ENCODE data around the gene TUT4.

TUT4 gene

DNA sequence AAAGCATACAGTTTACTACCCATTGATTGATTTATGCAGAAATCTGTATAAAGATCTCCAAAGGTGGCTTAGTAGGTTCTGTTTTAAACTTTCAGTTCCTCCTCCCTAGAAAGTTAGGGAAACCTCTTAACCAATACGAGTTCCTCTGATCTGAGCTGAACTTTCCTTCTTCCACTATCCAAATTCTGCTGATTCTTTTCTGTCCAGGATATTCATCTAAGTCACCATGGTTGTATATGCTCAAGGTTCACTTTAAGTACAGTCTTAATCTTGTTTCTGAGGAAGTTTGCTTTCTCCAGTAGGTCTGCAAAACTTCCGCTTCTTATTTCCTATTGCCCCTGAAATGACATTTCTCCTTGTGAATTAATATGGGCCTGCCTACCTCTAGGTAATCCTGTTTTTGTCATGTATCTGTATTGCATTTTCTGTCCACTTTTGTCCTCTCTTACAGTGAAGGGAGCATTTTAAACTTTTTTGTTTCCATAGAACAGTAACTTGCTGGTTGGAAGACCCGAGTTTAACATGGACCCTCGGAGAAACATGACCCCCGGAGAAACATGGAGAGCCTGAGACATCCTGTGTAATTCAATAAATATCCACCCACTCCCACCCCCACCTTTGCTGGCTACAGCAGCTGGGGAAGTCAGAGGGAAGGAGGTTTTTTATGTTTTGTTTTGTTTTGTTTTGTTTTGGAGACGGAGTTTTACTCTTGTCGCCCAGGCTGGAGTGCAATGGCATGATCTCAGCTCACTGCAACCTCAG, 16.7 kb upstream of the TUT4 start:
- DNase-seq = no peak

DNA sequence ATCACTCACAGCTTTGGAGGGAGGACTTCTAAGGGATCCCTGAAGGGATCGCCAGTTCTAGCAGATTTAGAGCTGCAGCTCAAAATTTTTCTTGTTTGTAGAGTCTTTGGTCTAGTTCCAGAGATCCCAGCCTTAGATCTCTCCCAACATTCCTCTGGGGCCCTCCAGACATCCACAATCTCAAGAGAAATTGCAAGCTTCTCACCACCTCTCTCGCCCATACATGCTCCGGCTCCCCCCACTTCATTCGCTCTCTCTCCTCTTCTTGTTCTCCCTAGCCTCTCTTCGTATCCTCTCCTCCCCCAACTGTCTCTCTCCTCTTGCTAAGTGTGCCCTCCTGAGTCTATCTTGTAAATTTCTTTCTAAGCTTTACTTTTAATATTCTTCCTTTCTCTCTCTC, 15.1 kb upstream of the TUT4 start:
- no peak for DNase-seq

GRCh38 chr1:52562766-52563165, 9.9 kb upstream of the TUT4 start:
- no peak for DNase-seq

- DNase-seq = no peak
Observed at GRCh38 chr1:52559875-52560274, 7.0 kb upstream of the TUT4 start.

DNA sequence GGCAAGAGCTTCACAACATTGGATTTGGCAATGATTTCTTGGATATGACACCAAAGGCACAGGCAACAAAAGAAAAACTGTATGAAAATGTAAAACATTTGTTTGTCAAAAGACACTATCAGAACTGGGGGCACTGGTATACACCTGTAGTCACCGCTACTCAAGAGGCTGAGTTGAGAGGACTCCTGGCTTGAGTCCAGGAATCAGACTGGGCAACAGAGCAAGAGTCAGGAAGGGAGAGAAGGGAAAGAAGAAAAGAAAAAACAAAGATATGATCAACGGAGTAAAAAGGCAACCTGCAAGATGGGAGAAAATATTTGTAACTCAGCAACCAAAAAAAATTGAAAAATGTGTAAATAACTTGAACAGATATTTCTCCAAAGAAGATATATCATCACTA, 6.0 kb upstream of the TUT4 start:
- no peak for DNase-seq

- DNase-seq = no peak
Observed at GRCh38 chr1:52556641-52557360, 3.9 kb upstream of the TUT4 start.

DNA sequence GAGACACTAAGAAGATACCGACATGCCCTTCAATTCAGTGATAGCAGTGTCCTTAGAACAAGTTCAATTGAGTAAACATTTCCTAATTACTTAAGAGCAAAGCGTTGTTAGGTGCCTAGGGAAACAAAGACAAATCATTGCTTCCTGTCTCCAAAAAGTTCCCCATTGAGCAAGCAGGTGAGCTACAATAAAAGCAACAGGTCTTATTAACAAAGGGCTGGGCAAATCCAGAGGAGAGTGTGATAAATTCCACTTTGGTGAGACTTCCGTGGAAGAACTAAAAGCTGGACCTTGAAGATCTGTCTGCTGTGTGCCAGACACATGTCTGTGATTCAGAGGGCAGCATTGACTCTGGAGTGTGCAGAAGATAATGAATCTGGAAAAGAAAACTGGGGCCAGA, 1.9 kb upstream of the TUT4 start:
- DNase-seq = no peak

DNA sequence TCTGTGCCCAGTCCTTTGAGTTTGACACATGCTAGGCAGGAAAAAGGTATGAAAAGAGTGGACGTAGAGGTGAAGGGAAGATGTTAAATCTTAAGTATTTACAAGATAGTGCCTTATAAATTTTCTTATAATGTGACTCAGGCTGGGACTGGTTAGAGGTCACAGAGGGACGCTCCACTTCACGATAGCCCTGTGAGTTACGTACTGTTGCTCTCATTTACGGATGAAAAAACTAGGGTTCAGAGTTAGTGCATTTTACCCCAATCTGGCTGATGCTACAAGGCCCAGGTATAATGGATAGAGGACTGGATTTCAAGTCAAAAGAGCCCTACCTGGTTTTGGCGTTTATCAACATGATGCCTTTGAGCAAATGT, 1.4 kb upstream of the TUT4 start:
- DNase-seq = no peak

DNA sequence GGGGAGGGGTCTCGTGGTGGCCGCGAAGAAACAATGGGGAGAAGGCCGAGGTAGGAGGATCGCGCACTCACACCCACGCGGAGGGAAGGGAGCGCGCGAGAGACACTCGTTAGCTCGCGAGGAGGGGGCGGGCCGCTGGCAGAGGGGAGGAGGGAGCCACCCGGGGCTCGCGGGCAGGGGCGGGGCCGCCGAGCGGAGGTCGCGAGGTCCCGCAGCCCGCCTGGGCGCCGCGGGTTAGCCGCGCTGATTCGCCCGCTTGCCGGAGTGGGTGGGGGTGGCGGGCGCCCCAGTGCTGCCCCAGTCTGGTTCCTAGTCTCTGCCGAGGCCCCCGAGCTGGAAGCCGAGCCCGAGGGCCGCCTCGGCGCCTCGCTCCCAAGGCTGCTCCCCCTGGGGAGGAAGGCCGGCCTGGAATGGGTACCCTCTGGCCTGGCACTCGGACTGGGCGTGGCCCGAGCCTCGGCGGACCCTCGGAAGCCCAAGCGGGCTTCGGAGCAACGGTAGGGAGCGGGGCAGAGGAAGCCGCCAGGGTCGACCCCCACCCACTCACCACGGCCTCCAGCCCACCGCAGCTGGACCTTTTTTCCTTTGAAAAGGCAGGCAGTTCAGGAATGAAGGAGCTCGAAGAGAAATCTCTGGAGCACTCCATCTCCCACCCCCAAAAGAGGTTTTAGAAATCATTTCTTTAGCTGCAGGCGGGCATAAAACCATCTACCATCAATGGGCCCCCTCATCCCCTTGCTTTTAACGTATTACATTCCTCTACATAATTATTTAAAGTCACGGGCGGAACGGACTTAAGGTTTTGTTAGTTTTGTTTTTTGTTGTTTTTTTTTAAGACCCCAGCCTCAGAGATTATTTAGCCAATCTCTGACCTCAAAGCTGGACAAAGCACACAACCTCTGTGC, 722 bp upstream of the TUT4 start:
- DNase-seq = peak; percentile 95

- peak; percentile 70 for DNase-seq
Observed at GRCh38 chr1:52552236-52552504, 722 bp downstream of the TUT4 start.

DNA sequence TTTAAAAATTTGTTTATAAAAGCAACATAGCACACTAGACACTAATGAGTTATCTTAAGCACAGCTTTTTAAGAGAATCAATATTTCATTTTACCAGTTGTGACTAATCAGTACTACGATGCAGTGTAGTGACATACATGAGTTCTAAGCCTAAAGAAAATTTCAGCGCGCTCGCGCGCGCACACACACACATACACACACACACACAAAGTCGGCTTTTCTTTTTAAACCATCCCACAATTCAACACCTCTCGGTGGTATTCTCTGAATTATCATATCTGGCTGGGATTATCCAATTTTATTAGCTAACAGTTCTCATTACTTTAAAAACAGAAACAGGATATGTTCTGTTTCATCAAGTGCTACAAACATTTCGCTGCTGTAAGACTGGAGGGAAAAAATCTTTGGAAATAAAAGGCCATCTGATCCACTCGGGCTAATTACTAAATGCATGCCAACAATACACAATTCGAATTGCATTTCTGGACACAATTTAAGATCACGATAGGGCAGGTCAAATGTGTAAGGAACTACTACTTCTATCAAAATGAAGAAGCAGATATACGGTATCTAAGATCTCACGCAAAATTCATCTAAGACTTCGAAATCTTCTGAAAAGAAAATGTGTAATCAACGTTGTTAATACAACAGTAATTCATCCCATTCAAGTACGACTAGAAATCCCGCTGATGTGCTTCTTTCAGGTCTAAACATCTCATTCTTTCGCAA, 1.2 kb downstream of the TUT4 start:
- no peak for DNase-seq

GRCh38 chr1:52550447-52550846, 2.4 kb downstream of the TUT4 start:
- no peak for DNase-seq

DNA sequence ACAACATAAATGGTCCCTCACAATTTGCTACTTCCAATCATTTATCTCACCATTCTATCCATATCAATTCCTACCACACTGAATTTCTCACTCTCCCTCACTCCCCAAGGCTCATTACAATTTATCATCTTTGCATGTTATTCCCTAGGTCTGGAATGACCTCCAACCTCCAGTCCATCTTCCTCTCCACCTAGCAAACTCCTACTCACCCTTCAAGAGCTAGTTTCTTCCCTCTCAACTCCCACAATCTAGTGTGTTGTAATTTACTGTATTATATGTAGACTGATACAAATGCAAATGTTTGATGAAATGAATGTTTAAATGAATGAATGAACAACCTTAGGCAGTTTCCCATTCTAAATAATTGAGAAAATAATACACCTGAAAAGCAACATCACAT, 3.6 kb downstream of the TUT4 start:
- no peak for DNase-seq

- no peak for DNase-seq
Observed at GRCh38 chr1:52546852-52547251, 6.0 kb downstream of the TUT4 start.

DNA sequence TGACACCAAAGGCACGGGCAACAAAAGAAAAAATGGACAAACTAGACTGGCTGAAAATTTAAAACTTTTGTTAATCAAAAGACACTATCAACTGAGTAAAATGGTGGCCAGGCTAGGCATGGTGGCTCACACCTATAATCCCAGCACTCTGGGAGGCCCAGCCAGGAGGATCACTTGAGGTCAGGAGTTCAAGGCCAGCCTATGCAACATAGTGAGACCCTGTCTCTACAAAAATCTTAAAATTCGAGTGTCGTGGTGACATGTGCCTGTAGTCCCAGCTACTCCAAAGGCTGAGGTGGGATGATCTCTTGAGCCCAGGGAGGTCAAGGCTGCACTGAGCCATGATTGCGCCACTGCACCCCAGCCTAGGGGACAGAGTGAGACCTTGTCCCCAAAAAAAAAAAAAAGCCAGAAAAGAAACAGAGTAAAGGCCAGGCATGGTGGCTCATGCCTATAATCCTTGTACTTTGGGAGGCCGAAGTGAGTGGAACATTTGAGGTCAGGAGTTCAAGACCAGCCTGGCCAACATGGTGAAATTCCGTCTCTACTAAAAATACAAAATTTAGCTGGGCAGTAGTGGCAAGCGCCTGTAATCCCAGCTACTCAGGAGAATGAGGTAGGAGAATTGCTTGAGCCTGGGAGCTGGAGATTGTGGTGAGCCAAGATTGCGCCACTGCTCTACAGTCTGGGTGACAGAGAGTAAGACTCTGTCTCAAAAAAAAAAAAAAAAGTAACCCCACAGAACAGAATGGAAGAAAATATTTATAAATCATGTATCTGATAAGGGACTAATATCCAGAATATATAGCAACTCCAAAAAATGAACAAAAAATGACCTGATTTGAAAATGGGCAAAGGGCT, 8.0 kb downstream of the TUT4 start:
- no peak for DNase-seq

GRCh38 chr1:52542085-52542688, 10.7 kb downstream of the TUT4 start:
- no peak for DNase-seq

DNA sequence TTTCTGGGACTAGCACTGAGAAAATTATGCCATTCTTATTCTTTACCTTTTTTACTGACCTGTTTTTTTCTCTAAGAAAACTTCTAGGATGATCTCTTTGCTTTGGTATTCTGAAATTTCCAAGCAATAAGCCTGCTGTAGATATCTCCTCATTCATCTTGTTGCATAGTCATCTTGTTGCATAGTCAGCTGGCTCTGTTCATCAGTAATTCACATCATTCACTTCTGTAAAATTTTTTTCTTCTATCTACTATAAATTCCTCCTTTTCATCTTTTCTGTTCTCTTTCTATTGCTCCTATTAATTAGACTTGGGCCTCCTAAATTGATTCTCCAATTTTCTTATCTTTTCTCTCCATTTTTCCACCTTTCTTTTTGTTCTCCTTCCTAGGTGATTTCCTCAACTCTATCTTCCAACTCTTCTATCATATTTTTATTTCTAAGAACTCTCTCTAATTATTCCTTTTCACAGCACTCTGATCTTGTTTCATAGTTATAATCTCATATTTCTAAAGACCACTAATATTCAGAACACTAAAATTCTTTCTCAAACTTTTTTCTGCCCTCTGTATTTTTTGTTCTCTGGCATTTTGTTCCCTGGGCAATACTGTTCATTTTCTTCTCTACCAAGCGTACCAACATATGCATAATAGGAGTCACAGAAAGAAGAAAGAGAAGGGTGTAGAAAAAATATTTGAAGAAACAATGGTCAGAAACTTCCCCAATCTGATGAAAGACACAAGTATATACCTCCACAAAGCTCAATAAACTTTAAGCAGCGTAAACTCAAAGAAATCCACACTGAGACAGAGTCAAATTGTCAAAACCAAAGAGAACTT, 17.7 kb downstream of the TUT4 start:
- DNase-seq = no peak

DNA sequence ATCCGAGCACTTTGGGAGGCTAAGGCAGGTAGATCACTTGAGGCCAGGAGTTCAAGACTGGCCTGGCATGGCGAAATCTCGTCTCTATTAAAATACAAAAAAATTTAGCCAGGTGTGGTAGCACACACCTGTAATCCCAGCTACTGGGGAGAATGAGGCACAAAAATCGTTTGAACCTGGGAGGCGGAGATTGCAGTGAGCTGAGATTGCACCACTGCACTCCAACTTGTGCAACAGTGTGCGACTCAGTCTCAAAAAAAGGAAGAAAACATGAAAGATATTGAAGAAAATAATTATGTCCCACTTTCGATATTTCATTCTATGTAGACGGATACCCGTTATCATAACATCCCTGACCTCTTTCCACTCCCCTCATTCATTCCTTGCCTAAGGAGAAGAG, 19.2 kb downstream of the TUT4 start:
- no peak for DNase-seq

GRCh38 chr1:52532731-52533327, 20.1 kb downstream of the TUT4 start:
- no peak for DNase-seq

- DNase-seq = no peak
Observed at GRCh38 chr1:52532247-52532646, 20.6 kb downstream of the TUT4 start.
